Small intestine (tissue), 7 donors: Measurements from ENCODE around the gene ZNF471. TPM values are rescaled to one million over a fixed set of nuclear protein-coding genes. Genes with fewer than 3 reads are reported as not detected.

ENCODE experiments used
- DNase-seq, 2 donors: peaks; one replicate each; pipeline versions ENCODE4 v3.0.0 to v3.0.0-alpha.2; 2013
- FAIRE-seq: peaks from 2 replicates; lab custom pipeline; 2012; peaks lifted over from hg19 to GRCh38; lab: Jason Lieb, UNC
- H3K27ac ChIP-seq, 3 donors: one replicate each; pipeline ENCODE4 v1.5.1; 2013; ENCODE audit warnings: low read length in 2 of 3, mild to moderate bottlenecking in 2 of 3, control low read depth in 1 of 3, inconsistent platforms in 1 of 3, low read depth in 1 of 3, moderate library complexity in 1 of 3
- H3K27me3 ChIP-seq, 3 donors: one replicate each; pipeline ENCODE4 v1.6.1; 2013; ENCODE audit warnings: low read length in 3 of 3, inconsistent platforms in 1 of 3; ENCODE audit not compliant: control insufficient read depth in 3 of 3, insufficient read depth in 3 of 3
- H3K36me3 ChIP-seq, 3 donors: one replicate each; pipeline ENCODE4 v1.6.1; 2013; ENCODE audit warnings: low read length in 3 of 3, inconsistent platforms in 1 of 3, low read depth in 1 of 3, mild to moderate bottlenecking in 1 of 3, moderate library complexity in 1 of 3; ENCODE audit not compliant: control insufficient read depth in 3 of 3, insufficient read depth in 2 of 3
- H3K4me1 ChIP-seq, 3 donors: one replicate each; pipeline ENCODE4 v1.6.1; 2013; ENCODE audit warnings: low read length in 2 of 3, inconsistent platforms in 1 of 3, low read depth in 1 of 3, mild to moderate bottlenecking in 1 of 3, moderate library complexity in 1 of 3; ENCODE audit not compliant: control insufficient read depth in 3 of 3, insufficient read depth in 2 of 3
- H3K4me3 ChIP-seq, 3 donors: one replicate each; pipeline ENCODE4 v1.5.1; 2013; ENCODE audit warnings: low read length in 3 of 3, control low read depth in 1 of 3, inconsistent platforms in 1 of 3, low read depth in 1 of 3, mild to moderate bottlenecking in 1 of 3, moderate library complexity in 1 of 3
- H3K9me3 ChIP-seq, 2 donors: one replicate each; pipeline ENCODE4 v1.6.1; 2013; ENCODE audit warnings: low read depth in 1 of 2, low read length in 1 of 2; ENCODE audit not compliant: control insufficient read depth in 2 of 2, insufficient read depth in 1 of 2
- WGBS, 3 donors: extraction: QIAGEN DNeasy Blood & Tissue Kit; methylation state at CpG; one replicate each; pipeline ENCODE4 v1.1.7; 2013; 5-methylcytosine and 5-hydroxymethylcytosine counted together
- polyA plus RNA-seq, 4 donors: library from polyadenylated mRNA; stranded (reverse) in 3 of 4; unstranded in 1 of 4; fragments of 200-250 nt in 3 of 4; fragments of 120-200 nt in 1 of 4; gene quantifications; one replicate each; pipeline versions ENCODE4 v1.2.1 to v1.2.3, GENCODE V29; 2013
- donor health status: healthy with polysubstance abuse.
- donor health status: control.
- donor health status: control.
- donor health status: Bipolar disorder and iron deficiency.
- donor health status: healthy.

The ZNF471 gene
- polyA plus RNA-seq, 4 donors = 0.22 to 10.0 (median 0.91) TPM

DNA sequence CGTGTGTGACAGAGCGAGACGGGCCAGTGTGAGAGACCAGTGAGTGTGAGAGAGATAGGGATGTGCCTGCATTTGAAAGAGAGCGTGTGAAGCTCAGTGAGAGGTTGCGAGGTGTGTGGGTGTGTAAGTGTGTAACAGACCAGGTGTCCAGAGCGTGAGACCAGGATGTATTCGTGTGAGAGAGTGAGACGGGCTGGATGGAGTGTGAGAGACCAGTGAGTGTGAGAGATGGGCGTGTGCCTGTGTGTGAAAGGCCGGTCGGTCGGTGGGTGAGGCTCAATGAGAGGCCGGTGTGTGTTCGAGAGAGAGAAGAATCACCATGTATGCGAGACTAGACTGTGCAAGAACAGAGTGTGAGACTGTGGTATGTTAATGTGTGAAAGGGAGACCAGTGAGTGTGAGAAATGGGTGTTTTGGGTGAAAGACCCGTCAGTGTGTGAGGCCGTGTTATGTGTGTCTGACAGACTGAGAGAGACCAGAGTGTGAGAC, 679 bp downstream of the ZNF471 start:
- H3K4me1 ChIP-seq = peaks cover 0 to 4% (median 0%) of the 10 kb centered on the region in 3 donors
- 5 to 7% (median 5%) methylated on average over 17 of the region's 17 CpGs for WGBS, 3 donors
- H3K27me3 ChIP-seq = no peaks in the 10 kb centered on the region
- no peak for FAIRE-seq
- peak overlapping the region in 2 of 3 donors; percentile 95 to 97 for H3K27ac ChIP-seq
- H3K4me3 ChIP-seq = peak overlapping the region; percentile 54 to 80 (median 57)
- peaks cover 0 to 25% of the 10 kb centered on the region in 2 donors for H3K9me3 ChIP-seq
- DNase-seq = no peak
- H3K36me3 ChIP-seq = no peaks in the 10 kb centered on the region

DNA sequence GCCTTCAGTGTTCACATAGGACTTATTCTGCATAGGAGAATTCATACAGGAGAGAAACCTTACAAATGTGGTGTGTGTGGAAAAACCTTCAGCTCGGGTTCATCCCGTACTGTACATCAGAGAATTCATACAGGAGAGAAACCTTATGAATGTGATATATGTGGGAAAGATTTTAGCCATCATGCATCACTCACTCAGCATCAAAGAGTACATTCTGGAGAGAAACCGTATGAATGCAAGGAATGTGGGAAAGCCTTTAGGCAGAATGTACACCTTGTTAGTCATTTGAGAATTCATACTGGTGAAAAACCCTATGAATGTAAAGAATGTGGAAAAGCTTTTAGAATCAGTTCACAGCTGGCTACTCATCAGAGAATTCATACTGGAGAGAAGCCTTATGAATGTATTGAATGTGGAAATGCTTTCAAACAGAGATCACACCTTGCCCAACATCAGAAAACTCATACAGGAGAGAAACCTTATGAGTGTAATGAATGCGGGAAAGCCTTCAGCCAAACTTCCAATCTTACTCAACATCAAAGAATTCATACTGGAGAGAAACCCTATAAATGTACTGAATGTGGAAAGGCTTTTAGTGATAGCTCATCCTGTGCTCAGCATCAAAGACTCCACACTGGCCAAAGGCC, 17.7 kb downstream of the ZNF471 start:
- DNase-seq (no peak), FAIRE-seq (no peak)
- Histone ChIP-seq H3K9me3 (peaks cover 5 to 58% of the 10 kb centered on the region in 2 donors), H3K4me3 (no peak overlapping the region), H3K36me3 (no peaks in the 10 kb centered on the region), H3K4me1 (no peaks in the 10 kb centered on the region), H3K27me3 (no peaks in the 10 kb centered on the region), H3K27ac (no peak overlapping the region)
- 85 to 93% (median 87%) methylated on average over 4 of the region's 4 CpGs for WGBS, 3 donors

DNA sequence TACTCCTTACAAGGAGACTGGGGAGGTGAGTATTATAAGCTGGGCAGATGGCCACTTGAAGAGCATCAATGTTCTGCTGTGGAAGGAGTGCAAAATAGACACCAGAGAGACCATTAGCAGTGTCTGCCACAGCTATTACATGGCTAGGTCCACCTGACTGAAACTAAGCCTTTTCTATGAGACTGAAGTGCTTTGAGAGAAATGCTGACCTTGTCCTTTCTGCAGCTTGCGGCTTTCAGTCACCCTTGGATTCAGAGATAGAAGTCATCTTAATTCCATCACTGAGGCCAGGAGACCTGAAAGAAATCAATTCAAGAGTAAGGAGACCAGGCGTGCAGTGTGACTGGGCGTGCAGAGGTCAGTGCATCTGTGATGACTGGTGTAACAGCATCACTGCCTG, 29.8 kb downstream of the ZNF471 start:
- Histone ChIP-seq H3K4me1 (peaks cover 0 to 3% (median 0%) of the 10 kb centered on the region in 3 donors), H3K9me3 (peaks cover 5 to 57% of the 10 kb centered on the region in 2 donors), H3K27me3 (no peaks in the 10 kb centered on the region), H3K36me3 (peaks cover 0 to 8% (median 4%) of the 10 kb centered on the region in 3 donors), H3K4me3 (no peak overlapping the region), H3K27ac (no peak overlapping the region)
- FAIRE-seq (no peak), DNase-seq (no peak)
- 92 to 98% (median 95%) methylated on average over 3 of the region's 3 CpGs for WGBS, 3 donors

DNA sequence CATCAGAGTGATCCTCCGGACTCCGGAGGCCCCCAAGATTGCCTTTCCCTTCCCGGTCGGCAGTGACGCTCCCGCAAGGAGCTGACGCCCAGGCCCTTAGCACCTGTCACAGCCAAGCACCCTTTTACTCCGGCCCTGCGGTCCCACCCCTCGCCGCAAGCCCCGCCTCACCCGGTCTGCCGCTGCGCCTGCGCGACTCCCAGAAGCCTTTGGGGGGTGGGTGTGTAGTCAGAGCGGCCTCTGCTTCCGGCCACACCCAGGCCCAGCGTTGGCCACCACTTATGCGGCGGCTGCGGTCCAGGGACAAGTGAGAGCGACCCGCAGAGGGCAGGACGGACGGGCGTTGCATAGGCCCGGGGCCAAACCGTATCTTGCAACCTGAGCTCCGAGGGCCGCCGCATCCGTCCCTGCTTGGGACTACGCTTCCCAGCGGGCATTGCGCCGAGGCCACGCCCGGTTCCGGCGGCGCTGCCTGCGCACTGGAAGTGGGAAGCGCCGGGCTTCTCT, 30.7 kb downstream of the ZNF471 start:
- peak; percentile 82 to 97 for DNase-seq
- peak overlapping the region; percentile 82 to 99 (median 93) for H3K27ac ChIP-seq
- peaks cover 0 to 8% (median 4%) of the 10 kb centered on the region in 3 donors for H3K36me3 ChIP-seq
- 1 to 2% (median 2%) methylated on average over 36 to 46 of the region's 46 CpGs for WGBS, 3 donors
- no peak for FAIRE-seq
- peaks cover 5 to 58% of the 10 kb centered on the region in 2 donors for H3K9me3 ChIP-seq
- no peaks in the 10 kb centered on the region for H3K27me3 ChIP-seq
- peaks cover 0 to 3% (median 0%) of the 10 kb centered on the region in 3 donors for H3K4me1 ChIP-seq
- peak overlapping the region; percentile 72 to 76 (median 72) for H3K4me3 ChIP-seq

DNA sequence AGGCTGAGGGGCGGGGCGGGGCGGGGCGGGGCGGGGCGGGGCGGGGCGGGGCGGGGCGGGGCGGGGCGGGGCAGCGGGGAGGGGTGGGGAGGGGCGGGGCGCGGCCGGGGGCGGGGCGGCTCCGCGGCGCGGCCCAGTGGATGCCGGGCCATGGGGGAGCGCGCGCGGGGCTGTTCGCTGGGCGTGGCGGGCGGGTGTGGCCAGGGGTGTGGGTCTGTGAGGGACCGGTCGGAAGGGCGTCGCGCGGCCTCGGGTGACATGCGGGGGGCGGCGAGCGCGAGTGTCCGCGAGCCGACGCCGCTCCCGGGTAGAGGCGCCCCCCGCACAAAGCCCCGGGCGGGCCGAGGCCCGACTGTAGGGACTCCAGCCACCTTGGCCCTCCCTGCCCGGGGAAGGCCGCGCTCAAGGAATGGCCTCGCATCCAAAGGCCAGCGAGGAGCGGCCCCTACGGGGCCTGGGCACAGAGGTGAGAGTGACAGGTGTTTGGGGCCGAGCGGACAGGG, 31.2 kb downstream of the ZNF471 start, which contains the start of gene ZFP28:
Gene ZFP28 (plus strand): TSS at position 188 of the 503 bp plus-strand sequence. CDS start 71 bp downstream, at position 259.
- Histone ChIP-seq H3K4me1 (peaks cover 0 to 3% (median 0%) of the 10 kb centered on the region in 3 donors), H3K27me3 (no peaks in the 10 kb centered on the region), H3K9me3 (peaks cover 5 to 56% of the 10 kb centered on the region in 2 donors), H3K36me3 (peaks cover 0 to 8% (median 4%) of the 10 kb centered on the region in 3 donors), H3K27ac (peak within 1 kb of the TSS; percentile 82 to 99 (median 93)), H3K4me3 (peak within 1 kb of the TSS; percentile 72 to 76 (median 72))
- peak in 1 of 2 donors; percentile 88 for DNase-seq
- no peak for FAIRE-seq
- WGBS, 3 donors = 2 to 7% (median 5%) methylated on average over 17 to 48 of the region's 65 CpGs

DNA sequence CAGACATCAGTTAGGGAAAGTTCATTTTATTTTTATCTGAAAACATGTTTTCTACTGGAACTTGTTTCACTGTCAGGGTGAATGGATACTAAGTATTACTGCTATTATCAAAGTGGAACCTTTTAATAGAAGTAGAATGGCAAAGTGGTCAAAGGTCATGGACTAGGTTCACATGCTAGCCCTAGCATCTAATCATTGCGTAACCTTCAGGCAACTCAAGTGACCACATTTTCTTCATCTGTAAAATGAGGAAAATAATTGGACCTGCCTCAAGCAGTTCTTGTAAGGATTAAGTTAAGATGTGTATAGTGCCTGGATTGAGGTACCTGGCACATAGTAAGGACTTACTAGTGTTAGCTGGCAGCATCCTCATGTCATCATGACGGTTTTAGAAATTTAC, 36.1 kb downstream of the ZNF471 start:
- Histone ChIP-seq H3K4me1 (no peaks in the 10 kb centered on the region), H3K27ac (no peak overlapping the region), H3K27me3 (no peaks in the 10 kb centered on the region), H3K9me3 (peaks cover 5 to 62% of the 10 kb centered on the region in 2 donors), H3K36me3 (peaks cover under 1 to 12% (median 9%) of the 10 kb centered on the region in 3 donors), H3K4me3 (no peak overlapping the region)
- FAIRE-seq = no peak
- WGBS, 3 donors = 83 to 93% (median 91%) methylated on average over 2 of the region's 2 CpGs
- no peak for DNase-seq

DNA sequence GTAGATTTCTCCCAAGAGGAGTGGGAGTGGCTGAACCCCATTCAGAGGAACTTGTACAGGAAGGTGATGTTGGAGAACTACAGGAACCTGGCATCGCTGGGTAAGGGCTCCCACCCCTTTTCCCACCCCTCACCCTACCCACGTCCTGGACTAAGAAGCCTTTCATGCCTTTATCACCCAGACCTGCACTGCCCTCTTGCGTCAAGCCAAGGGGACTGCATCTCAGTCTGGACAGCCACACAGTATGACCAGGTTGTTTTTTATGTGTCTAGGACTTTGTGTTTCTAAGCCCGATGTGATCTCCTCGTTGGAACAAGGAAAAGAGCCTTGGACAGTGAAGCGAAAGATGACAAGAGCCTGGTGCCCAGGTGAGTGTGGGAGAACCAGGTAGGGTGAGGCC, 39.9 kb downstream of the ZNF471 start:
- no peak overlapping the region for H3K4me3 ChIP-seq
- 59 to 78% (median 75%) methylated on average over 6 of the region's 6 CpGs for WGBS, 3 donors
- FAIRE-seq (no peak), DNase-seq (no peak)
- peaks cover 7 to 16% (median 10%) of the 10 kb centered on the region in 3 donors for H3K36me3 ChIP-seq
- no peaks in the 10 kb centered on the region for H3K27me3 ChIP-seq
- H3K9me3 ChIP-seq = peaks cover 6 to 51% of the 10 kb centered on the region in 2 donors
- H3K27ac ChIP-seq = no peak overlapping the region
- H3K4me1 ChIP-seq = no peaks in the 10 kb centered on the region

DNA sequence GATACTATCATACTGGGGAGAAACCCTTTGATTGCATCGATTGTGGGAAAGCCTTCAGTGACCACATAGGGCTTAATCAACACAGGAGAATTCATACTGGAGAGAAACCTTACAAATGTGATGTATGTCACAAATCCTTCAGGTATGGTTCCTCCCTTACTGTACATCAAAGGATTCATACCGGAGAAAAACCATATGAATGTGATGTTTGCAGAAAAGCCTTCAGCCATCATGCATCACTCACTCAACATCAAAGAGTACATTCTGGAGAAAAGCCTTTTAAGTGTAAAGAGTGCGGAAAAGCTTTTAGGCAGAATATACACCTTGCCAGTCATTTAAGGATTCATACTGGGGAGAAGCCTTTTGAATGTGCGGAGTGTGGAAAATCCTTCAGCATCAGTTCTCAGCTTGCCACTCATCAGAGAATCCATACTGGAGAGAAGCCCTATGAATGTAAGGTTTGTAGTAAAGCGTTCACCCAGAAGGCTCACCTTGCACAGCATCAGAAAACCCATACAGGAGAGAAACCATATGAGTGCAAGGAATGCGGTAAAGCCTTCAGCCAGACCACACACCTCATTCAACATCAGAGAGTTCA, 46.7 kb downstream of the ZNF471 start:
- Histone ChIP-seq H3K9me3 (peaks cover 5 to 36% of the 10 kb centered on the region in 2 donors), H3K36me3 (peaks cover 6 to 13% (median 7%) of the 10 kb centered on the region in 3 donors), H3K27me3 (no peaks in the 10 kb centered on the region), H3K4me1 (no peaks in the 10 kb centered on the region), H3K27ac (no peak overlapping the region), H3K4me3 (no peak overlapping the region)
- 83 to 95% (median 93%) methylated on average over 6 of the region's 6 CpGs for WGBS, 3 donors
- FAIRE-seq (no peak), DNase-seq (no peak)
